Uterus (tissue), 4 donors: ENCODE results near the gene NPW. TPM values are rescaled to one million over a fixed set of nuclear protein-coding genes. Genes with fewer than 3 reads are reported as not detected.
A peak's percentile ranks its signal among the peaks of the same experiment; 100 is the strongest.

Experiments
- DNase-seq, 2 donors: peaks; one replicate each; pipeline ENCODE4 v3.0.0-alpha.2; 2019 to 2020
- H3K27ac ChIP-seq, 2 donors: fragments of 200-600 bp; sonication (generic); 1 replicate in 1 of 2; 2 replicates in 1 of 2; pipeline ENCODE4 v1.5.1; 2016 to 2018
- H3K27me3 ChIP-seq, 2 donors: fragments of 200-600 bp; sonication (generic); one replicate each; pipeline ENCODE4 v1.5.1; 2018 to 2019; ENCODE audit warnings: control low read depth in 1 of 2
- H3K36me3 ChIP-seq, 2 donors: fragments of 200-600 bp; sonication (generic); one replicate each; pipeline ENCODE4 v1.5.1; 2019; ENCODE audit warnings: control low read depth in 1 of 2
- H3K4me1 ChIP-seq, 2 donors: fragments of 200-600 bp; sonication (generic); one replicate each; pipeline ENCODE4 v1.5.1; 2018 to 2019; ENCODE audit warnings: control low read depth in 1 of 2
- H3K4me3 ChIP-seq, 2 donors: fragments of 200-600 bp; sonication (generic); 1 replicate in 1 of 2; 2 replicates in 1 of 2; pipeline ENCODE4 v1.5.1; 2018 to 2019; ENCODE audit warnings: mild to moderate bottlenecking in 1 of 2
- H3K9me3 ChIP-seq, 2 donors: fragments of 200-600 bp; sonication (generic); one replicate each; pipeline ENCODE4 v1.5.1; 2019; ENCODE audit warnings: control low read depth in 1 of 2
- CTCF ChIP-seq, 4 experiments: fragments of 200-600 bp in 2 of 4; fragments of 450-650 bp in 2 of 4; sonication (generic) in 2 of 4; IDR thresholded peaks; one replicate each; pipeline ENCODE4 v1.5.1; 2016 to 2019; ENCODE audit warnings: antibody characterized with exemption in 4 of 4, mild to moderate bottlenecking in 2 of 4, moderate library complexity in 1 of 4
- POLR2A ChIP-seq, 2 donors: fragments of 450-650 bp; IDR thresholded peaks; one replicate each; pipeline ENCODE4 v1.6.1; 2016; ENCODE audit warnings: antibody characterized with exemption in 2 of 2, mild to moderate bottlenecking in 1 of 2, moderate library complexity in 1 of 2
- intact Hi-C: fragments of 100-400 bp; cut with DNase I; formaldehyde crosslinking; loops from one replicate; pipeline ENCODE4 v1.15.1; 2023; ENCODE audit warnings: low total_unique reads
- total RNA-seq, 4 donors: library from RNA; depleted of rRNA in 3 of 4; stranded (reverse); fragments of >200 nt in 3 of 4; gene quantifications; one replicate each; pipeline versions ENCODE4 v1.1.0 to v1.2.4, GENCODE V29; 2014 to 2023
- donor health status: DM: yes; HTN: yes; CAD: no.

The NPW gene
- total RNA-seq, 4 donors from 2014 or later = 1.5 TPM; not detected in 3

GRCh38 chr16:1981398-1981836 is 38.2 kb upstream of the NPW start, which contains the start of gene NOXO1:
TSS of gene NOXO1 (minus strand) at chr16:1981469. CDS start at chr16:1981179, 290 bp downstream.
- no peak within 1 kb of the TSS for H3K27ac ChIP-seq
- no peak within 1 kb of the TSS for H3K4me3 ChIP-seq
- TF ChIP-seq CTCF (IDR thresholded peaks at IDR 0.05) (no peak), POLR2A (IDR thresholded peaks at IDR 0.05) (no peak)
- intact Hi-C loops = no loop called here
- peaks cover 0 to 8% of the 10 kb centered on the region in 2 donors for H3K4me1 ChIP-seq
- H3K9me3 ChIP-seq = no peaks in the 10 kb centered on the region
- peaks cover 0 to 14% of the 10 kb centered on the region in 2 donors for H3K27me3 ChIP-seq
- no peak for DNase-seq
- H3K36me3 ChIP-seq = no peaks in the 10 kb centered on the region

- no peak for DNase-seq
These were observed 37.6 kb upstream of the NPW start for GRCh38 chr16:1982013-1982433.

GRCh38 chr16:1982991-1983543 is 36.5 kb upstream of the NPW start:
- DNase-seq = no peak
- intact Hi-C loops = no loop called here
- Histone ChIP-seq H3K27me3 (peaks cover 0 to 14% of the 10 kb centered on the region in 2 donors), H3K27ac (peak overlapping the region in 1 of 2 donors; percentile 56), H3K9me3 (no peaks in the 10 kb centered on the region), H3K4me3 (peak overlapping the region; percentile 45 to 57), H3K4me1 (peaks cover 0 to 8% of the 10 kb centered on the region in 2 donors), H3K36me3 (no peaks in the 10 kb centered on the region)
- TF ChIP-seq CTCF (IDR thresholded peaks at IDR 0.05) = peak in 1 of 4 experiments; percentile 1
- no peak for TF ChIP-seq POLR2A (IDR thresholded peaks at IDR 0.05)

More at GRCh38 chr16:1982013-1982433, 37.6 kb upstream of the NPW start:
- Histone ChIP-seq H3K36me3 (no peaks in the 10 kb centered on the region), H3K4me1 (peaks cover 0 to 8% of the 10 kb centered on the region in 2 donors), H3K4me3 (no peak overlapping the region), H3K27ac (no peak overlapping the region), H3K27me3 (peaks cover 0 to 14% of the 10 kb centered on the region in 2 donors), H3K9me3 (no peaks in the 10 kb centered on the region)
- TF ChIP-seq CTCF (IDR thresholded peaks at IDR 0.05) (no peak), POLR2A (IDR thresholded peaks at IDR 0.05) (no peak)
- intact Hi-C loops = no loop called here

GRCh38 chr16:1983544-1984346 is 35.8 kb upstream of the NPW start, which contains the start of gene GFER:
TSS of gene GFER (plus strand) at chr16:1984193. CDS start at chr16:1984219, 26 bp downstream.
- Histone ChIP-seq H3K27ac (peak within 1 kb of the TSS; percentile 56 to 61), H3K9me3 (no peaks in the 10 kb centered on the region), H3K27me3 (peaks cover 0 to 14% of the 10 kb centered on the region in 2 donors), H3K36me3 (no peaks in the 10 kb centered on the region), H3K4me1 (peaks cover 0 to 8% of the 10 kb centered on the region in 2 donors), H3K4me3 (peak within 1 kb of the TSS; percentile 45 to 57)
- peak; percentile 84 to 91 for DNase-seq
- intact Hi-C loops = no loop called here
- TF ChIP-seq POLR2A (IDR thresholded peaks at IDR 0.05) (peak in 1 of 2 donors; percentile 59), CTCF (IDR thresholded peaks at IDR 0.05) (peak; percentile 20 to 44 (median 31))
